ENCODE measurements around the gene G2E3.

The G2E3 gene

GRCh38 chr14:30587141-30587540 lies 28.2 kb downstream of the G2E3 start:
- ATAC-seq = no peak
- TF ChIP-seq OSR1 (CRISPR knock-in tag; IDR thresholded peaks at IDR 0.05) = no peak
- no peak for TF ChIP-seq ZNF70 (CRISPR knock-in tag; IDR thresholded peaks at IDR 0.05)
- no peak for TF ChIP-seq ESRRG (CRISPR knock-in tag; IDR thresholded peaks at IDR 0.05)
- TF ChIP-seq ZNF8 (CRISPR knock-in tag; IDR thresholded peaks at IDR 0.05) = no peak
- TF ChIP-seq SNAI2 (CRISPR knock-in tag; IDR thresholded peaks at IDR 0.05) = no peak
- no peak for TF ChIP-seq PATZ1 (CRISPR knock-in tag; IDR thresholded peaks at IDR 0.05; ENCODE audit: borderline replicate concordance)
- TF ChIP-seq TSHZ2 (CRISPR knock-in tag; IDR thresholded peaks at IDR 0.05) = no peak
- TF ChIP-seq ZFP30 (CRISPR knock-in tag; IDR thresholded peaks at IDR 0.05) = no peak
- TF ChIP-seq ZFP3 (CRISPR knock-in tag; IDR thresholded peaks at IDR 0.05) = no peak
- TF ChIP-seq CSDC2 (CRISPR knock-in tag; IDR thresholded peaks at IDR 0.05) = no peak
- TF ChIP-seq ZNF565 (CRISPR knock-in tag; conservative IDR thresholded peaks at IDR 0.05; ENCODE audit: low read depth) = no peak
- no peak for TF ChIP-seq TCF4 (CRISPR knock-in tag; IDR thresholded peaks at IDR 0.05; ENCODE audit: borderline replicate concordance)

GRCh38 chr14:30588873-30589272 lies 29.9 kb downstream of the G2E3 start:
- ATAC-seq = no peak
- no peak for TF ChIP-seq TOX (CRISPR knock-in tag; IDR thresholded peaks at IDR 0.05; ENCODE audit: borderline replicate concordance)
- TF ChIP-seq CSRNP3 (CRISPR knock-in tag; IDR thresholded peaks at IDR 0.05) = no peak
- no peak for TF ChIP-seq ARNTL (CRISPR knock-in tag; IDR thresholded peaks at IDR 0.05; ENCODE audit: borderline replicate concordance, low read depth)

- no peak for ATAC-seq
- no peak for TF ChIP-seq TOX (CRISPR knock-in tag; IDR thresholded peaks at IDR 0.05; ENCODE audit: borderline replicate concordance)
- no peak for TF ChIP-seq ZNF70 (CRISPR knock-in tag; IDR thresholded peaks at IDR 0.05)
- no peak for TF ChIP-seq PATZ1 (CRISPR knock-in tag; IDR thresholded peaks at IDR 0.05; ENCODE audit: borderline replicate concordance)
- no peak for TF ChIP-seq ZNF565 (CRISPR knock-in tag; conservative IDR thresholded peaks at IDR 0.05; ENCODE audit: low read depth)
- no peak for TF ChIP-seq ZC3H10 (CRISPR knock-in tag; IDR thresholded peaks at IDR 0.05)
- no peak for TF ChIP-seq TSHZ2 (CRISPR knock-in tag; IDR thresholded peaks at IDR 0.05)
- no peak for TF ChIP-seq CREB5 (CRISPR knock-in tag; IDR thresholded peaks at IDR 0.05; ENCODE audit: low read depth)
Observed at GRCh38 chr14:30596935-30597334, 38.0 kb downstream of the G2E3 start.
